NT2/D1 (cell line): Measurements from ENCODE around the gene CD34.

Source experiments
- SUZ12 ChIP-seq: IDR thresholded peaks from 2 replicates; pipeline ENCODE4 v1.6.1; 2011; ENCODE audit not compliant: insufficient read length, insufficient read depth; ENCODE audit errors: extremely low read depth
- YY1 ChIP-seq: IDR thresholded peaks from 2 replicates; pipeline ENCODE4 v1.6.1; 2011; ENCODE audit not compliant: insufficient read length, insufficient read depth
- ZNF274 ChIP-seq: IDR thresholded peaks from 2 replicates; pipeline ENCODE4 v1.6.1; 2011; ENCODE audit warnings: mild to moderate bottlenecking, low read depth, low read length

DNA sequence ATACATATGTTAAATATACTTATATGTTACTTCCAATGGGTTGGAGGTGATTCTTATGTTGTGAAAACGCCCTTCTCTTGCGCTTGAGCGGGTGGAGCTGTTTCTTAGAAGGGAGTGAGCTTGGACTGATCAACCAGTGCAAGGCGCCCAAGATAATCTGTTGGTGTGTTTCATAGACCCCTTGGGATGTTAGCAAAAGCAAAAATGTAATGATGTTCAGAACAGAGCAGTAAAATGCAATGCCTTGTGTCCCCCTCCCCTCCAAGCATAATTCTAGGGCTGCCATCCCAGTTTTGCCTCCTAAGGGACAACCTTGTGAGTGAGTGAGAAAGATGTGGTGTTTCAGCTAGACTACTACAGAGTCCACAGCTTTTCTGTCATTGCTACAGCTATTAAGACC, 6.2 kb upstream of the CD34 start:
- TF ChIP-seq YY1 (no peak), ZNF274 (no peak), SUZ12 (no peak)
